GM12873 (cell line): ENCODE results near the gene PIAS1.

Experiments used
- TF ChIP-seq, protein P1 (sequence below): IDR thresholded peaks from 2 replicates; pipeline ENCODE4 v1.5.1; 2012; ENCODE audit warnings: low read depth, mild to moderate bottlenecking, moderate library complexity, low read length, control low read depth; ENCODE audit not compliant: insufficient read depth; ENCODE audit errors: missing control alignments

PIAS1 gene

DNA sequence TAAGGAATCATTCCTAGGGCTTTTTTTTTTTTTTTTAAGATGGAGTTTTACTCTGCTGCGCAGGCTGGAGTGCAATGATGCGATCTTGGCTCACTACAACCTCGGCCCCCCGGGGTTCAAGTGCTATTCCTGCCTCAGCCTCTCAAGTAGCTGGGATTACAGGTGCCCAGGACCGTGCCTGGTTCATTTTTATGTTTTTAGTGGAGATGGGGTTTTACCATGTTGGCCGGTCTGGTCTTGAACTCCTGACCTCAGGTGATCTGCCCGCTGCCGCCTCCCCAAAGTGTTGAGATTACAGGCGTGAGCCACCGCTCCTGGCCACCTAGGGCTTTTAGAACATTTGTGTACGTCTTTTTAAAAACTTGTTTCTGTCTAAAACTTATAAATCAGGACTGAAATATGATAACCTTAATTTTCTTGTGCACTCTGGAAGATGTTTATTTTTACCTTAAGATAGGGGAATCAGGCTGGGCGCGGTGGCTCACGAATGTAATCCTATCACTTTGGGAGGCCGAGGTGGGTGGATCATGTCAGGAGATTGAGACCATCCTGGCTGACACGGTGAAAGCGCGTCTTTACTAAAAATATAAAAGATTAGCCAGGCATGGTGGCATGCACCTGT is 21.8 kb downstream of the PIAS1 start:
- TF ChIP-seq, protein P1, sequence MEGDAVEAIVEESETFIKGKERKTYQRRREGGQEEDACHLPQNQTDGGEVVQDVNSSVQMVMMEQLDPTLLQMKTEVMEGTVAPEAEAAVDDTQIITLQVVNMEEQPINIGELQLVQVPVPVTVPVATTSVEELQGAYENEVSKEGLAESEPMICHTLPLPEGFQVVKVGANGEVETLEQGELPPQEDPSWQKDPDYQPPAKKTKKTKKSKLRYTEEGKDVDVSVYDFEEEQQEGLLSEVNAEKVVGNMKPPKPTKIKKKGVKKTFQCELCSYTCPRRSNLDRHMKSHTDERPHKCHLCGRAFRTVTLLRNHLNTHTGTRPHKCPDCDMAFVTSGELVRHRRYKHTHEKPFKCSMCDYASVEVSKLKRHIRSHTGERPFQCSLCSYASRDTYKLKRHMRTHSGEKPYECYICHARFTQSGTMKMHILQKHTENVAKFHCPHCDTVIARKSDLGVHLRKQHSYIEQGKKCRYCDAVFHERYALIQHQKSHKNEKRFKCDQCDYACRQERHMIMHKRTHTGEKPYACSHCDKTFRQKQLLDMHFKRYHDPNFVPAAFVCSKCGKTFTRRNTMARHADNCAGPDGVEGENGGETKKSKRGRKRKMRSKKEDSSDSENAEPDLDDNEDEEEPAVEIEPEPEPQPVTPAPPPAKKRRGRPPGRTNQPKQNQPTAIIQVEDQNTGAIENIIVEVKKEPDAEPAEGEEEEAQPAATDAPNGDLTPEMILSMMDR: no peak

DNA sequence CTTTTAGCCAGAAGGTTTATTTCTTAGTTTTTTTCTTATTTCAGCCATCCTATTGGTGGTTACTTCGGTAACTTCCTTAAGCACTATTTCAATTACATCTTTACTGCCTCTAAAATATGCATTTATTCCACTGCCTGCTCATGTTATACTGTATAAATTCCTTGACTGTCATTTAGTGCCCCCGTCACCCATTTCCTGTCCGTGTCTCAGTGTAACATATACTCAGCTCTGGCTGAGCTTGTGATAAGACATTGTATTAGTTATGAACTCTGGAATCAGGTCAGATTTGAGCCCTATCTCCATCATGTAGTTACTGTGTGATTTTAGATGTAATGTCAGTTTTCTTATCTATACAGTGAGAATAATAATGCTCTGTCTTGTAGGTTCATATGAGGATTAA is 24.2 kb downstream of the PIAS1 start:
- TF ChIP-seq, protein P1: no peak

DNA sequence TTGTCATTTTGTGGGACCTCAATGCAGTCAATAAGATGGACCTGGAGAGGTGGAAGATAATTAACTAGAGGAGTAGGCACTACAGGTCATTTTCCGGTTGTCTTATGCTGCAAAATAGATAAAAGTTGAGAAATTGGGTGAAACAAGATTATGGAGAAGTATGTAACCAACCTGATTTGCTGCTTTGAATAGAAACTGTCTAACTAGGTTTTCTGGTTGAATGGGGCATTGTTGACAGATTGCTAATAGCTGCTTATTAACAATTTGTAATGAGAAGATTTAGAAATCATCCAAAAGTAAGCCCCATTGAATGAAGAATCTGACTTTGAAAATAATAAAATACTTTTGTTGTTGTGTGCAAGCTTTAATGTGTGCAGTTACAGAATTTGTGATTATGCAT is 26.2 kb downstream of the PIAS1 start:
- TF ChIP-seq, protein P1: no peak

DNA sequence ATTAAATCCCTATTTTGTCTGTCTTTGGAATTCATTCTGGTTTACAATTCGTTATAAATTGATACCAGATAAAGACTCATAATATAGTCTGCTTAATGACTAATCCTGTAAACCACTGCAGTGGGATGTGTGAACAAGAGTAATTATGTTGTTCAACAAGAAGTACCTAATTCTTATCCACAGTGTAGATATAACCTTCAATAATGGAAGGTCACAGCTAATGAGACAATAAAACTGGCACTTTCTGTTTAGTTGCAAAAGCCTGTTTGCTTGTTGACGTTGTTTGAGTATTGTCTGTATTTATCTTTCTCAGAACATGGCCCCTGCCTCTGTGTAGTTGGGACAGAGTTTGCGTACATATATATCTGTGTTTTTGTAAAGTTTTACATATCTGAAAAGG is 26.7 kb downstream of the PIAS1 start:
- TF ChIP-seq, protein P1: no peak

DNA sequence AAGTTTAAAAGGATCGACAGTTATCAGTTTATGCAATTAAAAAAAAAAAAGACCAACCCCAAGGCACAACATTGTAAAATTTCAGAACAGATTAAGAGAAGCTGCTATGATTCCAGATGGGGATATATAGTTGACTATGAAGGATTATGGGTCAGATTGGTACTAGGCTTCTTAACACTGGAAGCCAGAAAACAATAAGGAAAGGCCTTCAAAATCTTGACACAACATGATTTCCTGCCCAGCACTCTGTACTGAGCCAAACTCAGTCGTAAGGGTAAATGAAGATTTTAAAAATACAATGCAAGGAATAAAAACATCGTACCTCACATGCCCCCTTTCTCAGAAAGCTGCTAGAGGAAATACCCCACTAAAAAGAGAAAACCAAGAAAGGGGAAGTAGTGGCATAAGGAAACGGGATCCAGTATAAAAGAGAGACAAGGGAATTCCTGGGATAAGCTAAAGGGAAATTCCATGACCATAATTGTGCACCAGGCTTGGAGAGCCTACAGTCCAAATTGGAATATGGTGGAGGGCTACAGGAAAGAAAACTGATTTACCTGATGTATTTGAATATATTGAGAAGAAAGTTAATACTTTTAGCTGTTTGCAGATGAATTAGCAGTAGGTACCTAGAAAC is 27.9 kb downstream of the PIAS1 start:
- TF ChIP-seq, protein P1: no peak

DNA sequence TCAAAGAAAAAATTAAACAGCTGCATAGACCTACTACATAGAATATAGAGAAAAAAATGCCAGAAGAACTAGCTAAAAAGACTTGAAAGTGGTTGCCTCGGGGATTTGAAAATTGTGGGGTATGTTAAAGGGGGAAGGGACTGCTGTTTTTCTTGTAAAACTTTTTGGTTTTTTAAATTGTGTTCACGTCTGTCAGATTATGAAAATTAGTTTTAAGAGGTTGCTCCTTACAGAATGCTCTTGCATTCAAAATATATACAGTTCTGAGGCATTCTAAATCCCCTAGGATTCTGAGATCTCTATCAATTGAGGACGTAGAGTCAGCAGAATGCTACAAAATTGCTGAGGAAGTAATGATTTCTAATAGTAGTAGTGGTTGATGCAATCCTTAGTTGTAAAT is 28.6 kb downstream of the PIAS1 start:
- TF ChIP-seq, protein P1: no peak

DNA sequence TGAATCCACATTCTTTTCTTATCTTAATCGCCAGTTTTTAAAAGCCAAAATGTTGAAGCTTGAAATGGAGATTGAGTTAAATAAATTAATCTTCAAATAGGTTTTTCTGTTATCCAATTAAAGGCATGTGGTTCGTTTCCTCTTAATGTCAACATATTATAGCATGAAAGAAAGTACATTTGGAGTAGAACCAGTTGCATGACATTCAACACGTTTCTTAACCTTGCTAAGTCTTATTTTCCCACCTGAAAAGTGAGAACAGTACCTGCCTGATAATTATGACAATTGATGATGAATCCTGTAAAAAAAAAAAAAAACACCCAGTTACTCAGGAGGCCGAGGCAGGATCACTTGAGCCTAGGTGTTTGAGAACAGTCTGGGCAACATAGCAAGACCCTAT is 29.3 kb downstream of the PIAS1 start:
- TF ChIP-seq, protein P1: no peak

DNA sequence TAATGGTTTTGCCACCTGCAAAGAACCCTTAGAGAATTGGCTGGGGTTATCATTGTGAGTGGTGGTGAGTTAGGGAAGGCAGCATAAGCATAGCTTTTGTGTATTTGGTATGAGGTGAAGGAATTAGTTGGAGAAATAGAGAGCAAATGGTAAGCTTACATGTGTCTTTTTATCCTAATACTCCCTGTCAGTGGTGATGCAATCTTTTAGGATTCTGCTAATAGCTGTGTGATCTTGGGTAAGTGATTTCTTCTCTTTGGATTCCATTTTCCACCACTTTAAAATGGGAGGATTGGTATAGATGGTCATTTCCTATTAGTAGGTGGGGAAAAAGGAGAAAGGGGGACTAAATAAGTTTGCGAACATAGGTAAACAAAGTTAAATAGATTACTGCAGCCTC is 30.9 kb downstream of the PIAS1 start:
- TF ChIP-seq, protein P1: no peak
